22Rv1 (cell line): ENCODE measurements around the gene ITPR3.

Experiments used
- ZFX ChIP-seq: fragments of 450-650 bp; IDR thresholded peaks from 2 replicates; pipeline ENCODE4 v1.6.1; 2017; ENCODE audit warnings: antibody characterized with exemption, borderline replicate concordance
- TF ChIP-seq, protein P1 (sequence below): fragments of 450-650 bp; IDR thresholded peaks from 2 replicates; pipeline ENCODE4 v1.5.1; 2017; ENCODE audit warnings: mild to moderate bottlenecking

DNA sequence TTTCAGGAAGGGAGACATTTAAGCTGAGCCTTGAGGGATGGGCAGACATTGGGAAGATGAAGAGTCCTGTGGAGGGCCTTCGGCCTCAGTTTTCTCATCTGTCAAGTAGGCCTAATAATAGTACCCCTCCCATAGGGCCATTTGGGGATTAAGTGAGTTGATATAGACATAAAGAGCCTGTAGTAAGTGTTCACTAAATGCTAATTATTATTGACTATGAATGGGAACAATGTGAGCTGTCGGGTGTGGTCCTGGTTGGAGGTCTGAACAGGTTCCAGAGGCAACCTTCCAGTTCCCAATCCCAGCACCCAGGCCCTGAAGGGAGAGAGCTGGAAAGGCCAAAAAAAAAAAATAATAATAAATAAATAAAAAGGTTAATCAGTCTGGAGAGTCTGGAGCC, 14.5 kb upstream of the ITPR3 start:
- TF ChIP-seq, protein P1, sequence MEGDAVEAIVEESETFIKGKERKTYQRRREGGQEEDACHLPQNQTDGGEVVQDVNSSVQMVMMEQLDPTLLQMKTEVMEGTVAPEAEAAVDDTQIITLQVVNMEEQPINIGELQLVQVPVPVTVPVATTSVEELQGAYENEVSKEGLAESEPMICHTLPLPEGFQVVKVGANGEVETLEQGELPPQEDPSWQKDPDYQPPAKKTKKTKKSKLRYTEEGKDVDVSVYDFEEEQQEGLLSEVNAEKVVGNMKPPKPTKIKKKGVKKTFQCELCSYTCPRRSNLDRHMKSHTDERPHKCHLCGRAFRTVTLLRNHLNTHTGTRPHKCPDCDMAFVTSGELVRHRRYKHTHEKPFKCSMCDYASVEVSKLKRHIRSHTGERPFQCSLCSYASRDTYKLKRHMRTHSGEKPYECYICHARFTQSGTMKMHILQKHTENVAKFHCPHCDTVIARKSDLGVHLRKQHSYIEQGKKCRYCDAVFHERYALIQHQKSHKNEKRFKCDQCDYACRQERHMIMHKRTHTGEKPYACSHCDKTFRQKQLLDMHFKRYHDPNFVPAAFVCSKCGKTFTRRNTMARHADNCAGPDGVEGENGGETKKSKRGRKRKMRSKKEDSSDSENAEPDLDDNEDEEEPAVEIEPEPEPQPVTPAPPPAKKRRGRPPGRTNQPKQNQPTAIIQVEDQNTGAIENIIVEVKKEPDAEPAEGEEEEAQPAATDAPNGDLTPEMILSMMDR = no peak
- no peak for TF ChIP-seq ZFX
